ENCODE data around the gene RAD51B. TPM values are rescaled to one million over a fixed set of nuclear protein-coding genes. Genes with fewer than 3 reads are reported as not detected.
A peak's percentile ranks its signal among the peaks of the same experiment; 100 is the strongest.

RAD51B gene
- total RNA-seq, 1 donor from 2014 or later, result 38.6 TPM

DNA sequence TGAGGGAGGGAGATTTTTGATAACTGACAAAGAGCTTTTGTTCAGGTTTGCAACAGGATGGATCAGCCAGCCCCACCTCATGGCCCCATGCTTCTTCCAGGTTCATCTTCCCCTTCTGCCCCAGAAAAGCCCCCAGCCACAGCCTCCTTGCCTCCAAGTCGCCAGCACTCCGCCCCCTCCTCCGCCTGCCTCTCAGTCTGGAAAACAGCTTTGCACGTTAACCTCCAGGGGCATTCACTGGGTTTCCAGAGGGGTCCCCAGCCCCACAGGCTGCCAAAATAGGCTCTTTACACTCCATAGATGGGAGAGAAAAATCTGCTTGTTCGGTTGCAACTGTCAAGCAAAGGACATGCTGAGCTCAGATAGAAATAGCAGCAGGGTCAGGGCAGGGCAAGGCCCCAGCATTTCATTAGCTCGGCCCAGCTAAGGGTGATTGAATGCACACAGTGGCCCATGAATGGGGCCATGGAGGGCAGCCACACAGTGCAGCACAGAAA lies 719.7 kb downstream of the RAD51B start:
- Histone ChIP-seq H3K27me3 (ENCODE audit: control insufficient read depth in 3 of 3, insufficient read depth in 3 of 3, low read length in 3 of 3) (no peaks in the 10 kb centered on the region), H3K36me3 (ENCODE audit: control insufficient read depth in 3 of 3, insufficient read depth in 3 of 3, low read length in 3 of 3) (no peaks in the 10 kb centered on the region), H3K27ac (ENCODE audit: low read depth, low read length) (peak overlapping the region; percentile 65), H3K4me1 (ENCODE audit: control insufficient read depth in 3 of 3, insufficient read depth in 3 of 3, low read length in 3 of 3) (peaks cover 32 to 35% (median 33%) of the 10 kb centered on the region in 3 donors), H3K4me3 (ENCODE audit: low read length in 3 of 3) (peak overlapping the region in 1 of 3 donors; percentile 12), H3K9ac (ENCODE audit: low read depth in 1 of 3, low read length in 3 of 3) (peak overlapping the region in 2 of 3 donors; percentile 44 to 61), H3K9me3 (ENCODE audit: control insufficient read depth in 3 of 3, low read length in 3 of 3) (no peaks in the 10 kb centered on the region)

DNA sequence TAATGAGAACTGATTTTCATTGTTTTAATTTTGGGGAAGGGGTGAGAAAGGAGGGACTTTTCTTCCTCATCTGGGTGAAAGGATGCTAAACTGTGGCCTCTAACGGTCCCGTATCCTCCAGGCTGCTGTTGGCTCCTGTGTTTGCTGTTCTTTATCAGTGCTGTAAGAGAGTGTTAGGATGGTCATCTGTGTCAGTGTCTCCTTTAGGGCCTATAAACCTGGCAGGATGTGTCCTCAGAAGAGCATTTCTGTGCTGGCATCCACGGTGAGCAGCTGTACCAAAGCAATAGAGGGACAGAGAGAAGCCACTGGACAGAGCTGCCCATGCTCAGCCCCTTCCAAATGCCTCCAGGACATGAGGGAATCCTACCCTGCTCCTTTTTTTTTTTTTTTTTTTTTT lies 720.2 kb downstream of the RAD51B start:
- H3K4me1 ChIP-seq (ENCODE audit: control insufficient read depth in 3 of 3, insufficient read depth in 3 of 3, low read length in 3 of 3), result peaks cover 37 to 39% (median 38%) of the 10 kb centered on the region in 3 donors
- H3K36me3 ChIP-seq (ENCODE audit: control insufficient read depth in 3 of 3, insufficient read depth in 3 of 3, low read length in 3 of 3), result no peaks in the 10 kb centered on the region
- no peaks in the 10 kb centered on the region for H3K27me3 ChIP-seq (ENCODE audit: control insufficient read depth in 3 of 3, insufficient read depth in 3 of 3, low read length in 3 of 3)
- H3K9me3 ChIP-seq (ENCODE audit: control insufficient read depth in 3 of 3, low read length in 3 of 3), result no peaks in the 10 kb centered on the region
- peak overlapping the region in 1 of 3 donors; percentile 7 for H3K4me3 ChIP-seq (ENCODE audit: low read length in 3 of 3)
- H3K9ac ChIP-seq (ENCODE audit: low read depth in 1 of 3, low read length in 3 of 3), result peak overlapping the region in 1 of 3 donors; percentile 61
- H3K27ac ChIP-seq (ENCODE audit: low read depth, low read length), result peak overlapping the region; percentile 65

DNA sequence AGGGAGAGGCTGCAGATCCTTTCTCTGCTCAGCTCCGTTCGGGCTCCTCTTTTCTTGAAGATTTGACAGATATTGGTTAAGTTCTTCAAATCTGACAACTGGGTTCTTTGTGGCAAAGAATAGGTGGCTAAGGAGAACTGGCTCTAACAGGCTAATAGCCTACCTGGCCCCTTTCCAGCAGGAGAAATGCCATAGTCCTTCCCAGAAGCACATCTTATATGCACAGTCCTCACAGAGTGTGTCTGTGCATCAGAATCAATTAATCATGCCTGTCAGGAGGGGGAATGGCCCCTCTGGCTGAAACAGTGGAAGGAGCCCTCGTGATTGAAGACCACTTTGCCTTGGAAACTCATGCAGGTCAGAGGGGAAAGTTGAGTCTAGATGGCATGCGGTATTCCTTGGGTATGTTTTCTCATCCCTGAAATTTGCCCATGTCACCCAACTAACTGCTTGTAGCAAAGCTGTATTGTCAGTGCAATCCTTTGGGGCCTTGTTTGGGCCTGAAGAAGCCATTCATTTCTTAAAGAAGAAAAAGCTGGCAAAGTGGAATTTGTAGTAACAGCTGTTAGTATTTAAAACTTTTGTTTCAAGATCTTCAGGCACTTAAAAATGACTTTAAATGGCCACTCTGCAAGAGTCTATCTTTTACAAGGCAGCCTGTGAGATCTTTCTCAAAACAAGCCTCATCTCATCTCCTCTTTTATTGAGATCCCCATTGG lies 721.8 kb downstream of the RAD51B start:
- Histone ChIP-seq H3K9ac (ENCODE audit: low read depth in 1 of 3, low read length in 3 of 3) (no peak overlapping the region), H3K27ac (ENCODE audit: low read depth, low read length) (no peak overlapping the region), H3K9me3 (ENCODE audit: control insufficient read depth in 3 of 3, low read length in 3 of 3) (no peaks in the 10 kb centered on the region), H3K36me3 (ENCODE audit: control insufficient read depth in 3 of 3, insufficient read depth in 3 of 3, low read length in 3 of 3) (no peaks in the 10 kb centered on the region), H3K27me3 (ENCODE audit: control insufficient read depth in 3 of 3, insufficient read depth in 3 of 3, low read length in 3 of 3) (no peaks in the 10 kb centered on the region), H3K4me1 (ENCODE audit: control insufficient read depth in 3 of 3, insufficient read depth in 3 of 3, low read length in 3 of 3) (peaks cover 41 to 44% (median 42%) of the 10 kb centered on the region in 3 donors), H3K4me3 (ENCODE audit: low read length in 3 of 3) (no peak overlapping the region)

DNA sequence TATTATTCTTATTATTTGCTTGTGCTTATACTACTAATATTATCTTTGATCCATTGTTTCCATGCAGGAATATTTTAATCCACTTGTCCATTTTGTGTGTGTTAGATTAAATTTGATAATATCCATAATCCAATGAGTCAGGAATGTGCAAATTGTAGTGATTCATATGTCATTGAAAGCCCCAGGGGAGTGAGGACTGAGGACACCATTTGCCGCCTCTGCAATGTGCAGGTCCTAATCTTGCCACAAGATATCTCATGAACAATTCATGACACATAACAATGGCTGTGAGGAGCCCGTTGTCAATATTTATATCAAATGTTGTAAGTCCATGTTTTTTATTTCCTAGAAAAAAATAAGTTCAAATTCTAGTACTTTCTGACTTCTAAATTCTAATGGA lies 722.8 kb downstream of the RAD51B start:
- Histone ChIP-seq H3K9me3 (ENCODE audit: control insufficient read depth in 3 of 3, low read length in 3 of 3) (no peaks in the 10 kb centered on the region), H3K4me3 (ENCODE audit: low read length in 3 of 3) (no peak overlapping the region), H3K27me3 (ENCODE audit: control insufficient read depth in 3 of 3, insufficient read depth in 3 of 3, low read length in 3 of 3) (no peaks in the 10 kb centered on the region), H3K27ac (ENCODE audit: low read depth, low read length) (no peak overlapping the region), H3K9ac (ENCODE audit: low read depth in 1 of 3, low read length in 3 of 3) (no peak overlapping the region), H3K4me1 (ENCODE audit: control insufficient read depth in 3 of 3, insufficient read depth in 3 of 3, low read length in 3 of 3) (peaks cover 46 to 51% (median 49%) of the 10 kb centered on the region in 3 donors), H3K36me3 (ENCODE audit: control insufficient read depth in 3 of 3, insufficient read depth in 3 of 3, low read length in 3 of 3) (no peaks in the 10 kb centered on the region)

DNA sequence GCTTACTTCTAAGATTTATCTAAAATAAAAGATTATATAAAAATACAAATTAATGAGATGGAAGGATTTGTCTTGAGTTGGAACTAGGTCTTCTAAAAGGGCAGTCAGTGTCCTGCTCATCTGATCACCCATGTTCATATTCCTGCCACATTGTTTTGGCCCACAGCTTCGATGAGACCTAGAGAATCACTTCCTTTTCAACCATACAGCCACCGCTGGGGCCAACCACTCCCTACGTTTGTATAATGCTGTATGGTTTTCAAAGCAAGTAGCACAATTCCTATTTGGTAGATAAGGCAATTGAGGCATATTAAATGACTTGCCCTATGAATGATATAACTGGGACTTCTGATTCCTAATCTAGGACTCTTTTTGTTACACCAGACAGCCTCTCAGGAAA lies 723.9 kb downstream of the RAD51B start:
- Histone ChIP-seq H3K9ac (ENCODE audit: low read depth in 1 of 3, low read length in 3 of 3) (no peak overlapping the region), H3K36me3 (ENCODE audit: control insufficient read depth in 3 of 3, insufficient read depth in 3 of 3, low read length in 3 of 3) (no peaks in the 10 kb centered on the region), H3K27me3 (ENCODE audit: control insufficient read depth in 3 of 3, insufficient read depth in 3 of 3, low read length in 3 of 3) (no peaks in the 10 kb centered on the region), H3K4me3 (ENCODE audit: low read length in 3 of 3) (no peak overlapping the region), H3K9me3 (ENCODE audit: control insufficient read depth in 3 of 3, low read length in 3 of 3) (no peaks in the 10 kb centered on the region), H3K4me1 (ENCODE audit: control insufficient read depth in 3 of 3, insufficient read depth in 3 of 3, low read length in 3 of 3) (peaks cover 55 to 62% (median 56%) of the 10 kb centered on the region in 3 donors), H3K27ac (ENCODE audit: low read depth, low read length) (peak overlapping the region; percentile 96)

DNA sequence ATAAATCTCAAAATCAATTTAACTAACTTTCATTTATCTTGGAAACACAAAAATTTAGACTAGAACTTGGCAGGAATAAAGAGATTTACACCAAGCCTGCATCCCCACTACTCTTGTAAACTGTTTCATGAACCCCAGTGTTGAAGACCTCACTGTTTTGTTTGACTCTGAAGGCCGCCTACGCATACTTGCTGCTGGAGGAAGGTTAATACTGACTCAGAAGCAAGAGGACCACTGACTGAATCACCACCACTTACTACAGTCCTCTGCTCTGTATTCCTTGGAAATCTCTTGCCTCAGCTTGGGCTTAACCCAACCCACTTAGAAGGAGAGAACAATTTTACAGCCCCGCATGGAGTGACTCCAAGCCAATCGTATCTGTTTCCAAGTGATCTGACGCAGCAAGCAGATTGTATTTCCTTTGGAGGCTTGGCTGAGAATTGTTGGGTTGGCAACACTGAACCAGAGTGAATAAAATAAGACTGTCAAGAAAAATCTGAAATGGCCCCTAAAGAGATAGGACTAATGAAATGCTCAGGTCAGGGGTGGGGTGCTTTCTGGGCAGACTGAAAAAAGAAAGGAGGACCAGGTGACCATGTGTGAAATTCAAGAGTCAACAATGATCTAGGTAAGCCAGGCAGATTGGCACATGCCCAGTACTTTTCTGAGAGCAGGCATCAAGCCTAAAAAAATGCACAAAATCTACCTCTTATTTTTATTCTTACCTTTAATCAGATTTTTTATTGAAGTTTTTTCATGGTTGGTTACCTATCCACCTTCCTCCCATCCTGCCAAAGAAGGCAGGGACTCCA lies 724.7 kb downstream of the RAD51B start:
- Histone ChIP-seq H3K4me1 (ENCODE audit: control insufficient read depth in 3 of 3, insufficient read depth in 3 of 3, low read length in 3 of 3) (peaks cover 54 to 63% (median 55%) of the 10 kb centered on the region in 3 donors), H3K27me3 (ENCODE audit: control insufficient read depth in 3 of 3, insufficient read depth in 3 of 3, low read length in 3 of 3) (no peaks in the 10 kb centered on the region), H3K36me3 (ENCODE audit: control insufficient read depth in 3 of 3, insufficient read depth in 3 of 3, low read length in 3 of 3) (no peaks in the 10 kb centered on the region), H3K9me3 (ENCODE audit: control insufficient read depth in 3 of 3, low read length in 3 of 3) (no peaks in the 10 kb centered on the region), H3K27ac (ENCODE audit: low read depth, low read length) (peak overlapping the region; percentile 96), H3K9ac (ENCODE audit: low read depth in 1 of 3, low read length in 3 of 3) (no peak overlapping the region), H3K4me3 (ENCODE audit: low read length in 3 of 3) (no peak overlapping the region)

DNA sequence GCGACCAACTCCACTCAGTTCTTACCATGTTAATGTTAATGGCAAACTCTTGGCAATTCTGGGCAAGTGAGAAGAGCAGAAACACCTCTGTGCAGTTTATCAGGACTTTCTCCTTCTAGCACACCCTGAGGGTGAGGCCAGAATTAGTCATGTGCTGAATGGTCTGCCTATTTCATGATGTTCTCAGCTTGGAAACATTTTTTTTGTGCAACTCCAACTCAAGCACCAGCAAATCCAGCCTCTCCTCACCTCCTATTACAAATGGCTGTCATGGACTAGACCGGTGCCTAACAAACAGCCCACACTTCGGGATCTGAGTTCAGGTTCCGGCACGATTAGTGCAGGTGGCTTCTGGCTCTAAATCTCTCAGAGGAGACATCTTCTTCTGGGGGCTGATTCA lies 727.3 kb downstream of the RAD51B start:
- Histone ChIP-seq H3K4me1 (ENCODE audit: control insufficient read depth in 3 of 3, insufficient read depth in 3 of 3, low read length in 3 of 3) (peaks cover 54 to 68% (median 54%) of the 10 kb centered on the region in 3 donors), H3K27ac (ENCODE audit: low read depth, low read length) (peak overlapping the region; percentile 96), H3K27me3 (ENCODE audit: control insufficient read depth in 3 of 3, insufficient read depth in 3 of 3, low read length in 3 of 3) (no peaks in the 10 kb centered on the region), H3K9ac (ENCODE audit: low read depth in 1 of 3, low read length in 3 of 3) (peak overlapping the region in 1 of 3 donors; percentile 48), H3K9me3 (ENCODE audit: control insufficient read depth in 3 of 3, low read length in 3 of 3) (no peaks in the 10 kb centered on the region), H3K4me3 (ENCODE audit: low read length in 3 of 3) (no peak overlapping the region), H3K36me3 (ENCODE audit: control insufficient read depth in 3 of 3, insufficient read depth in 3 of 3, low read length in 3 of 3) (no peaks in the 10 kb centered on the region)

DNA sequence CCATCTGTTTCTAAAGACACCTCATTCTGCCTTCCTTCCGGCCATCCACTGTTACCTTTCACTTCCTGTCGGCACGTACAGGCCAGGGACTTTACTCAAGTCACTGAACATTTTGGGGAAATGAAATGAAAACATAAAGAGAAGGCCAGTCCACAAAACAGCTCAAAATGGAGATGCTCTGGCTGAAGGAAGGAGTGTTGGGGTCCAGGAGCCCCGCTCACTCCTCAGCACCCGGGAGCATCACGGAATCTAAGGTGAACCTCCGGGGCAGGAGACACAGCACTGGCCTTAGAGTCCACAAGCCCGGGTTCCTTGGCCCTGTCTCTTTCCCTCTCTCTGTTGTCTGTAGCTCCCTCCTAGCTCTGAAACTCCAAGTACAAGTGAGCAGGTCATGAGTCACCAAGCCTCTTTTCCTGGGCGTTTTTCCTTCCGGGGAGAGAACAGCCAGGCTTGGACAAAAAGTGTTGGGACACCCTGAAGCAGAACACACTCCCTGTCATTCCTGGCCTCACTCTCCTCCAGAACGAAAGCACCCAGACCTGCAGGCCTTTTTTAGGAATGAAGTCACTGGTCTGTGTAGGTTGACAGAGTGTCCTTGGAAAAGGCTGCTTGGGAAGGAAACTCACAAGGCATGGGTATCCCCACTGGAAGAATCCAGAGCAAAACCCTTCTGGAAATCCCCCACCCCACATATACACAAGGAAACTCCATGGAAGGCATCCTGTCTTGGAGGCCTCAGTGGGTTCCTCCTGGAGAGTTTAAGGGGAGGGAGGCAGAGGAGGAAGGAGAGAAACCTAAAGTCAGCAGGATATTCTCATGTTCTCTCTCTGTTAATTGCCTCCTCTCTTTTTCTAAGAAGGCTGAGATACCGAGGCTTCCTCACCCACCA lies 728.0 kb downstream of the RAD51B start:
- H3K27ac ChIP-seq (ENCODE audit: low read depth, low read length), result peak overlapping the region; percentile 96
- no peaks in the 10 kb centered on the region for H3K36me3 ChIP-seq (ENCODE audit: control insufficient read depth in 3 of 3, insufficient read depth in 3 of 3, low read length in 3 of 3)
- peak overlapping the region in 1 of 3 donors; percentile 15 for H3K4me3 ChIP-seq (ENCODE audit: low read length in 3 of 3)
- no peaks in the 10 kb centered on the region for H3K27me3 ChIP-seq (ENCODE audit: control insufficient read depth in 3 of 3, insufficient read depth in 3 of 3, low read length in 3 of 3)
- peaks cover 58 to 76% (median 62%) of the 10 kb centered on the region in 3 donors for H3K4me1 ChIP-seq (ENCODE audit: control insufficient read depth in 3 of 3, insufficient read depth in 3 of 3, low read length in 3 of 3)
- peak overlapping the region; percentile 48 to 65 (median 63) for H3K9ac ChIP-seq (ENCODE audit: low read depth in 1 of 3, low read length in 3 of 3)
- no peaks in the 10 kb centered on the region for H3K9me3 ChIP-seq (ENCODE audit: control insufficient read depth in 3 of 3, low read length in 3 of 3)

DNA sequence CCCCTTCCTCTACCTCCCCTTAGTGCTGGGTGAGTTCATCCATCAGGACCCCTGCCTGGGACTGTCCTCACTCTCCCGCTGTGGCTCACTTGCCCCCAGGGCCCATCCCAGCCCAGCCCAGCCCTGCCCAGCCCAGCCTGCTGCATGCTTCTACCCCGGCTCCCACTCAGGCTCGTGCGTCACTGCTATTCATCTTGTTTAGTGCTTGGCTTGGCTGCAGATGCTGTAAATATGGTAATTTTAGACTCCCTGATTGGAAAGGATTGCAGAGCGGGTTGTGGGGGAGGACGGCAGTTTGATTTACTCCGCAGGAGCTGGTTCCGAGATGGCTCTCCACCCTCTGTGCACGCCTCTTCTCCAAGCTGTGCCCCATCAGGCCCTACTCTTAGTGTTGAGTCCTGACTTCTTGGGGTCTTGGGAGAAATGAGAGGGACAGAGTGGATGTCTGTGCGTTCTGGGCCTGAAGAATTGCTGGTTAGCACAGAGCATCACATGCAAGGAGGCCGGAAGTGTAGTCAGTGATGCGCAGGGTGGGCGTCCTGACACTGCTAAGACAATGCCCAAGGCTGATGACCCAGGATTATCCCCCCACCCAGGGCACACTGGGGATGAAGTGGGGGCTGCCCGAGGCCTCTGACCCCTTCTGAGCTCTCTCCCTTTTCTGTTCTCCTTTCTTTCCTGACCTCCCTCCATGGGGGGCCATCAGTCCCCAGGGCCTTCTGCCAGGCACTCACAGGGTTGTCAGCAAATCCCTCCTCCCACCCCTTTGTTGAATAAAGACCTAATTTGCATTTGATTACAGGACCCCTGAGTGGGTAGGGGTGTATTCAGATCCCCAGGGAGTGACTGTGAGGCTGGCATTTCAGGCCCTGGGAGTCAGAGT lies 728.9 kb downstream of the RAD51B start:
- H3K4me3 ChIP-seq (ENCODE audit: low read length in 3 of 3), result peak overlapping the region in 1 of 3 donors; percentile 42
- H3K36me3 ChIP-seq (ENCODE audit: control insufficient read depth in 3 of 3, insufficient read depth in 3 of 3, low read length in 3 of 3), result no peaks in the 10 kb centered on the region
- H3K4me1 ChIP-seq (ENCODE audit: control insufficient read depth in 3 of 3, insufficient read depth in 3 of 3, low read length in 3 of 3), result peaks cover 59 to 84% (median 69%) of the 10 kb centered on the region in 3 donors
- no peaks in the 10 kb centered on the region for H3K27me3 ChIP-seq (ENCODE audit: control insufficient read depth in 3 of 3, insufficient read depth in 3 of 3, low read length in 3 of 3)
- no peaks in the 10 kb centered on the region for H3K9me3 ChIP-seq (ENCODE audit: control insufficient read depth in 3 of 3, low read length in 3 of 3)
- peak overlapping the region; percentile 63 to 65 (median 63) for H3K9ac ChIP-seq (ENCODE audit: low read depth in 1 of 3, low read length in 3 of 3)
- peak overlapping the region; percentile 96 for H3K27ac ChIP-seq (ENCODE audit: low read depth, low read length)
